HL-60 (cell line): ENCODE measurements around the gene IL20.

Source experiments
- CTCF ChIP-seq: IDR thresholded peaks from one replicate; pipeline ENCODE4 v1.5.1; 2011; ENCODE audit warnings: low read length, control low read depth, inconsistent platforms; ENCODE audit not compliant: insufficient read depth
- GABPA ChIP-seq: IDR thresholded peaks from 2 replicates; pipeline ENCODE4 v1.6.1; 2012; ENCODE audit warnings: low read depth
- POLR2AphosphoS5 ChIP-seq: IDR thresholded peaks from 2 replicates; pipeline ENCODE4 v1.6.1; 2012; ENCODE audit warnings: low read depth
- SPI1 ChIP-seq: IDR thresholded peaks from 2 replicates; pipeline ENCODE4 v1.6.1; 2012; ENCODE audit warnings: low read depth, mild to moderate bottlenecking, borderline replicate concordance
- TF ChIP-seq, protein P1 (sequence below): IDR thresholded peaks from 2 replicates; pipeline ENCODE4 v1.6.1; 2012; ENCODE audit warnings: low read depth; ENCODE audit not compliant: insufficient replicate concordance

DNA sequence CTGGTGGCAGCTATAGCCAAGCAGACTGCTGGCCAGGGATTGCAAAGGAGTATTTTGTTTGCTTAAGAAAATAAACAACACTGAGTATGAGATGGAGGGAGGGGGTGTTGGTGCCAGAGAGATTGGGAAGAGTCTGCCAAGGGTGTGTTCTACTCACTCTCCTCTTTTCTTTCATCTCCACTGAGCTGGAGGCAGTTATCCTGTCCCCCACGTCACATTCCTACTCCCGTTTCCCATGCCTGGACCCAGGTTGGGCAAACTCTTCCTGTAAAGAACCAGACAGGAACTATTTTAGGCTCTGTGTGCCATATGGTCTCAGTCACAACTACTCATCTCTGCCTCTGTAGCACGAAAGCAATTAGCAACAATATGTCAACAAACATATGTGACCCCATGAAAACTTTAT, 30.4 kb downstream of the IL20 start:
- TF ChIP-seq CTCF: no peak
- TF ChIP-seq, protein P1, sequence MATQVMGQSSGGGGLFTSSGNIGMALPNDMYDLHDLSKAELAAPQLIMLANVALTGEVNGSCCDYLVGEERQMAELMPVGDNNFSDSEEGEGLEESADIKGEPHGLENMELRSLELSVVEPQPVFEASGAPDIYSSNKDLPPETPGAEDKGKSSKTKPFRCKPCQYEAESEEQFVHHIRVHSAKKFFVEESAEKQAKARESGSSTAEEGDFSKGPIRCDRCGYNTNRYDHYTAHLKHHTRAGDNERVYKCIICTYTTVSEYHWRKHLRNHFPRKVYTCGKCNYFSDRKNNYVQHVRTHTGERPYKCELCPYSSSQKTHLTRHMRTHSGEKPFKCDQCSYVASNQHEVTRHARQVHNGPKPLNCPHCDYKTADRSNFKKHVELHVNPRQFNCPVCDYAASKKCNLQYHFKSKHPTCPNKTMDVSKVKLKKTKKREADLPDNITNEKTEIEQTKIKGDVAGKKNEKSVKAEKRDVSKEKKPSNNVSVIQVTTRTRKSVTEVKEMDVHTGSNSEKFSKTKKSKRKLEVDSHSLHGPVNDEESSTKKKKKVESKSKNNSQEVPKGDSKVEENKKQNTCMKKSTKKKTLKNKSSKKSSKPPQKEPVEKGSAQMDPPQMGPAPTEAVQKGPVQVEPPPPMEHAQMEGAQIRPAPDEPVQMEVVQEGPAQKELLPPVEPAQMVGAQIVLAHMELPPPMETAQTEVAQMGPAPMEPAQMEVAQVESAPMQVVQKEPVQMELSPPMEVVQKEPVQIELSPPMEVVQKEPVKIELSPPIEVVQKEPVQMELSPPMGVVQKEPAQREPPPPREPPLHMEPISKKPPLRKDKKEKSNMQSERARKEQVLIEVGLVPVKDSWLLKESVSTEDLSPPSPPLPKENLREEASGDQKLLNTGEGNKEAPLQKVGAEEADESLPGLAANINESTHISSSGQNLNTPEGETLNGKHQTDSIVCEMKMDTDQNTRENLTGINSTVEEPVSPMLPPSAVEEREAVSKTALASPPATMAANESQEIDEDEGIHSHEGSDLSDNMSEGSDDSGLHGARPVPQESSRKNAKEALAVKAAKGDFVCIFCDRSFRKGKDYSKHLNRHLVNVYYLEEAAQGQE: no peak
- no peak for TF ChIP-seq GABPA
- no peak for TF ChIP-seq SPI1
- no peak for TF ChIP-seq POLR2AphosphoS5
